GM12878 (cell line): ENCODE data around the gene LIMS2. TPM values are rescaled to one million over a fixed set of nuclear protein-coding genes. Genes with fewer than 3 reads are reported as not detected.

Source experiments
- ATAC-seq: fragments of 200-7000 bp; cut with Tn5 transposase; 3 replicates; pipeline ENCODE4 v1.9.1; 2020; ENCODE audit warnings: mild to moderate bottlenecking, moderate library complexity
- BruUV-seq: library from RNA; stranded (reverse); fragments of 400-500 nt; replicated peaks from 2 replicates; lab custom pipeline; 2021; lab: Mats Ljungman, UMichigan
- CTCF ChIA-PET: fragments of 300-600 bp; sonication (Branson Sonifier 250); formaldehyde crosslinking; extraction: SDS; loops from one replicate; lab custom pipeline; 2021; ENCODE audit warnings: inconsistent platforms; lab: Yijun Ruan, JAX
- POLR2A ChIA-PET: fragments of 350-600 bp; formaldehyde crosslinking; extraction: SDS; loops from one replicate; lab custom pipeline; 2021; ENCODE audit warnings: inconsistent platforms; lab: Charles Lee
- RAD21 ChIA-PET: fragments of 300-600 bp; sonication (Branson Sonifier 250); formaldehyde crosslinking; loops from one replicate; lab custom pipeline; 2023; ENCODE audit warnings: antibody characterized with exemption; ENCODE audit not compliant: unreplicated experiment; lab: Charles Lee
- SMC1A ChIA-PET: fragments of 300-600 bp; sonication (Branson Sonifier 250); formaldehyde crosslinking; loops from one replicate; lab custom pipeline; 2023; ENCODE audit not compliant: unreplicated experiment, uncharacterized antibody; lab: Charles Lee
- DNase-seq: peaks from one replicate; pipeline ENCODE4 v3.0.0-alpha.2; 2011; ENCODE audit warnings: low read depth, low spot score
- FAIRE-seq: peaks from 3 replicates; lab custom pipeline; 2011; peaks lifted over from hg19 to GRCh38; lab: Jason Lieb, UNC
- H2AFZ ChIP-seq: 2 replicates; pipeline ENCODE4 v1.6.0; 2011; ENCODE audit warnings: low read depth, low read length, control low read depth; ENCODE audit not compliant: control insufficient read depth
- H3K27ac ChIP-seq: 2 replicates; pipeline ENCODE4 v1.5.1; 2011; ENCODE audit warnings: control low read depth; ENCODE audit not compliant: control insufficient read depth, insufficient read depth
- H3K27me3 ChIP-seq, 2 experiments: replicated peaks in 1 of 2; 2 replicates each; pipeline versions ENCODE4 v1.6.0 to v1.6.1; 2011; ENCODE audit warnings: low read length in 1 of 2; ENCODE audit not compliant: control insufficient read depth in 2 of 2, insufficient read depth in 2 of 2
- H3K36me3 ChIP-seq, 2 experiments: 2 replicates each; pipeline ENCODE4 v1.5.1; 2011; ENCODE audit warnings: low read length in 1 of 2; ENCODE audit not compliant: control insufficient read depth in 2 of 2, insufficient read depth in 2 of 2
- H3K4me1 ChIP-seq: 2 replicates; pipeline ENCODE4 v1.6.1; 2011; ENCODE audit warnings: mild to moderate bottlenecking, low read length, moderate library complexity, mixed read lengths; ENCODE audit not compliant: control insufficient read depth, insufficient read depth
- H3K4me2 ChIP-seq: 2 replicates; pipeline ENCODE4 v1.6.0; 2011; ENCODE audit warnings: control low read depth; ENCODE audit not compliant: control insufficient read depth, insufficient read depth
- H3K4me3 ChIP-seq: fragments of 200-600 bp; sonication (generic); 2 replicates; pipeline ENCODE4 v1.5.1; 2016
- H3K79me2 ChIP-seq: 2 replicates; pipeline ENCODE4 v1.6.0; 2011; ENCODE audit warnings: low read length; ENCODE audit not compliant: control insufficient read depth, insufficient read depth
- H3K9ac ChIP-seq: 2 replicates; pipeline ENCODE4 v1.8.0; 2011; ENCODE audit warnings: low read length, control low read depth, mixed read lengths; ENCODE audit not compliant: control insufficient read depth, insufficient read depth
- H3K9me3 ChIP-seq: replicated peaks from 3 replicates; pipeline ENCODE4 v1.5.1; 2011; ENCODE audit warnings: mild to moderate bottlenecking, low read length; ENCODE audit not compliant: control insufficient read depth, insufficient read depth
- H4K20me1 ChIP-seq: 2 replicates; pipeline ENCODE4 v1.6.0; 2011; ENCODE audit not compliant: control insufficient read depth, insufficient read depth
- BHLHE40 ChIP-seq, 2 experiments: fragments of 450-650 bp in 1 of 2; IDR thresholded peaks; 2 replicates each; pipeline ENCODE4 v1.6.1; 2011 to 2017; ENCODE audit warnings: low read depth in 2 of 2, borderline replicate concordance in 1 of 2, improper control_type of control experiment in 1 of 2, low read length in 1 of 2, mild to moderate bottlenecking in 1 of 2
- HCFC1 ChIP-seq: fragments of 150-350 bp; IDR thresholded peaks from 2 replicates; pipeline ENCODE4 v1.6.1; 2014; ENCODE audit warnings: low read length
- MXI1 ChIP-seq: fragments of 150-350 bp; IDR thresholded peaks from 2 replicates; pipeline ENCODE4 v1.6.1; 2011; ENCODE audit warnings: low read depth, mild to moderate bottlenecking, inconsistent platforms, low read length, improper control_type of control experiment
- SP1 ChIP-seq: IDR thresholded peaks from one replicate; pipeline ENCODE4 v1.6.1; 2011; ENCODE audit warnings: low read depth, low read length
- STAT1 ChIP-seq: fragments of 450-650 bp; conservative IDR thresholded peaks from 2 replicates; pipeline ENCODE4 v1.6.1; 2014; ENCODE audit warnings: antibody characterized with exemption, mild to moderate bottlenecking
- WGBS: methylation state at CpG from one replicate; pipeline ENCODE4 v1.1.6; 2016; ENCODE audit warnings: low lambda C conversion rate; ENCODE audit not compliant: insufficient replicate concordance, insufficient coverage; ENCODE audit errors: missing lambda C conversion rate; 5-methylcytosine and 5-hydroxymethylcytosine counted together
- in situ Hi-C: fragments of 300-500 bp; cut with MboI; formaldehyde crosslinking; loops from 9 replicates; pipeline ENCODE4 v1.14.3; 2018; ENCODE audit warnings: mixed read lengths
- intact Hi-C: fragments of 100-400 bp; cut with micrococcal nuclease; formaldehyde crosslinking; loops from one replicate; pipeline ENCODE4 v1.14.2; 2022; ENCODE audit not compliant: unreplicated experiment
- polyA plus RNA-seq, 11 experiments: library from polyadenylated mRNA; depleted of rRNA in 4 of 11; unstranded in 6 of 11; stranded (reverse) in 5 of 11; fragments of >200 nt; fragmentation: Nextera tagmentation in 4 of 11; fragmentation: Illumina TruSeq in 1 of 11; extraction: Ambion mirVana in 4 of 11; extraction: Trizol in 1 of 11; gene quantifications; 1 replicate in 1 of 11; 2 replicates in 10 of 11; pipeline versions ENCODE4 v1.2.1 to v1.2.3, GENCODE V29; 2011 to 2016; ENCODE audit warnings: inconsistent platforms in 2 of 11, missing spikeins in 2 of 11, low read depth in 1 of 11
- total RNA-seq, 4 experiments: library from RNA; depleted of rRNA in 3 of 4; stranded (reverse); fragments of >200 nt in 3 of 4; fragmentation: Illumina TruSeq in 1 of 4; extraction: Trizol in 1 of 4; gene quantifications; 2 replicates each; pipeline versions ENCODE4 v1.2.1 to v1.2.3, GENCODE V29; 2013 to 2021
- TF ChIP-seq, protein P1 (sequence below): fragments of 450-650 bp; IDR thresholded peaks from 2 replicates; pipeline ENCODE4 v1.6.1; 2017; ENCODE audit warnings: mild to moderate bottlenecking, low read depth, inconsistent platforms; ENCODE audit not compliant: poor library complexity, severe bottlenecking
- TF ChIP-seq, protein P2 (sequence below): IDR thresholded peaks from 2 replicates; pipeline ENCODE4 v1.6.1; 2012; ENCODE audit warnings: low read depth, low read length, improper control_type of control experiment
- TF ChIP-seq, protein P3 (sequence below): fragments of 450-650 bp; IDR thresholded peaks from 2 replicates; pipeline ENCODE4 v1.6.1; 2014; ENCODE audit warnings: mild to moderate bottlenecking

LIMS2 gene
- total and polyA plus RNA-seq, 10 of the 15 experiments (the other 5 are each of a cell fraction or from before 2014, with no cell fraction given): 0.06 to 0.81 (median 0.16) TPM; not detected in 2

DNA sequence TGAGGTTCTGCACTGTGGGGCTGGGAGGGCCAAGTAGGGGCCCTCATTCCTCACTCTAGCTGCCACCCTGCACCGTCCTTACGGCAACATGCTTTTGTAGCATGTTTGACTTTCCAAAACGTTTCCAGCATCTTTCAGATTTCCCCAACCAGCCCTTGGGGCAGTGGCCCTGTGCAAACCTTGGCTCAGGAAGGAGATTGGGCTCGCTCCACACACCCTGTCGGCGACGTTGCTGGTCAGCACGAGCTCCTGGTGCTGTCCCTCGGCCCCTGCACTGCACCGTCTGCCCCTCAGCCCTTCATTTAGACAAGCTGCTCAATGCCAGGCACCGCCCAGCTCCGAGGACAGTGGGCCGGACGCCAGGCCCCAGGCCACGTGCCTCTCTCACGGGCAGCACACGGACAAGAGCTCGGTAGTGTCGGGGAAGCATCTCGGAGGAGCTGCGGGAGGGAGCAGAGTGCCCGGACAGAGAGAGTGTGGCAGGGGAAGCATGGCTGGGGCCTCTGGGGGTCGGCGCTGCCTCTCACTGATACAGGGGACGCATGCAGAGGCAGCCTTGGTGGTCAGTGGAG is 22.5 kb downstream of the LIMS2 start (continued):
- TF ChIP-seq, protein P1, sequence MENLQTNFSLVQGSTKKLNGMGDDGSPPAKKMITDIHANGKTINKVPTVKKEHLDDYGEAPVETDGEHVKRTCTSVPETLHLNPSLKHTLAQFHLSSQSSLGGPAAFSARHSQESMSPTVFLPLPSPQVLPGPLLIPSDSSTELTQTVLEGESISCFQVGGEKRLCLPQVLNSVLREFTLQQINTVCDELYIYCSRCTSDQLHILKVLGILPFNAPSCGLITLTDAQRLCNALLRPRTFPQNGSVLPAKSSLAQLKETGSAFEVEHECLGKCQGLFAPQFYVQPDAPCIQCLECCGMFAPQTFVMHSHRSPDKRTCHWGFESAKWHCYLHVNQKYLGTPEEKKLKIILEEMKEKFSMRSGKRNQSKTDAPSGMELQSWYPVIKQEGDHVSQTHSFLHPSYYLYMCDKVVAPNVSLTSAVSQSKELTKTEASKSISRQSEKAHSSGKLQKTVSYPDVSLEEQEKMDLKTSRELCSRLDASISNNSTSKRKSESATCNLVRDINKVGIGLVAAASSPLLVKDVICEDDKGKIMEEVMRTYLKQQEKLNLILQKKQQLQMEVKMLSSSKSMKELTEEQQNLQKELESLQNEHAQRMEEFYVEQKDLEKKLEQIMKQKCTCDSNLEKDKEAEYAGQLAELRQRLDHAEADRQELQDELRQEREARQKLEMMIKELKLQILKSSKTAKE: no peak
- no peak for TF ChIP-seq STAT1
- TF ChIP-seq, protein P2, sequence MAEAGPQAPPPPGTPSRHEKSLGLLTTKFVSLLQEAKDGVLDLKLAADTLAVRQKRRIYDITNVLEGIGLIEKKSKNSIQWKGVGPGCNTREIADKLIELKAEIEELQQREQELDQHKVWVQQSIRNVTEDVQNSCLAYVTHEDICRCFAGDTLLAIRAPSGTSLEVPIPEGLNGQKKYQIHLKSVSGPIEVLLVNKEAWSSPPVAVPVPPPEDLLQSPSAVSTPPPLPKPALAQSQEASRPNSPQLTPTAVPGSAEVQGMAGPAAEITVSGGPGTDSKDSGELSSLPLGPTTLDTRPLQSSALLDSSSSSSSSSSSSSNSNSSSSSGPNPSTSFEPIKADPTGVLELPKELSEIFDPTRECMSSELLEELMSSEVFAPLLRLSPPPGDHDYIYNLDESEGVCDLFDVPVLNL: no peak
- TF ChIP-seq, protein P3, sequence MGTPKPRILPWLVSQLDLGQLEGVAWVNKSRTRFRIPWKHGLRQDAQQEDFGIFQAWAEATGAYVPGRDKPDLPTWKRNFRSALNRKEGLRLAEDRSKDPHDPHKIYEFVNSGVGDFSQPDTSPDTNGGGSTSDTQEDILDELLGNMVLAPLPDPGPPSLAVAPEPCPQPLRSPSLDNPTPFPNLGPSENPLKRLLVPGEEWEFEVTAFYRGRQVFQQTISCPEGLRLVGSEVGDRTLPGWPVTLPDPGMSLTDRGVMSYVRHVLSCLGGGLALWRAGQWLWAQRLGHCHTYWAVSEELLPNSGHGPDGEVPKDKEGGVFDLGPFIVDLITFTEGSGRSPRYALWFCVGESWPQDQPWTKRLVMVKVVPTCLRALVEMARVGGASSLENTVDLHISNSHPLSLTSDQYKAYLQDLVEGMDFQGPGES: no peak

DNA sequence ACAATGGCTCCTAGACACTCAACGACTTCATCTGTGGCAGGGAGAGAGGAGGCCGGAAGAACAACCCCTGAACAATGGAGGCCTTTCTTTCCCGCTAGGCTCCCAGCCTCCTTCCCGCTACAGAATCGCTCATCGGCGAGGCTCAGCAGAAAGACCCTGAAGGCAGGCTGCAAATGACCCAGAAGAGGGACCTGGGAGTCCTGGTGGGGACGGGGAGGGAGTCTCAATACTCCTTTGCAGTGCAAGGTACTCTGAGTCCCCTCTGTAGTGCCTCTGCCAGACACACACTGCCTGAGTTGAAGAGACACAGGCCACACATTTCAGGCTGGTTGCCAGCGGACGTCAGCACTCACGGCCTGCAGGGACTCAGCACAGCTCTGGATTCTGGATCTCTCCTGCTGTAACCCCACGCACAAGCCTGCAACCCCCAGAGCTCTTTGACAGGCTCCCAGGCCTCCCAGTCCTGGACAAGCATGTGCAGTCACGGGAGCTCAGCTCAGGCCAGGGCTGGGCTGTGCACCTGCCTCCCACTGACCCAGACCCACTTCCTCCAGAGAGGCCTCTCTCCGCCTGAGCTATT is 23.3 kb downstream of the LIMS2 start:
- Histone ChIP-seq H3K4me3 (no peak overlapping the region), H3K27ac (no peak overlapping the region), H3K79me2 (no peaks in the 10 kb centered on the region), H3K27me3 (no peaks in the 10 kb centered on the region), H3K4me2 (no peak overlapping the region), H3K9ac (no peak overlapping the region), H3K4me1 (no peaks in the 10 kb centered on the region), H4K20me1 (no peaks in the 10 kb centered on the region), H3K36me3 (no peaks in the 10 kb centered on the region), H2AFZ (no peak overlapping the region), H3K9me3 (no peaks in the 10 kb centered on the region)
- TF ChIP-seq SP1 (no peak), MXI1 (no peak), HCFC1 (no peak), BHLHE40 (IDR thresholded peaks at IDR 0.05; ENCODE audit: borderline replicate concordance in 1 of 2, low read depth in 2 of 2, low read length in 1 of 2) (peak in 1 of 2 experiments; percentile 16; a peak in 1 of 4 replicates)
- ChIA-PET RAD21 (interaction anchor here (3.1 kb wide), 1 partner anchor 61 kb away, joined by 12 read pairs; no protein-coding TSS in a partner anchor), POLR2A (interaction anchor here (0.5 kb wide), 2 partner anchors 309 to 576 kb away, joined by 3 to 9 read pairs; no protein-coding TSS in a partner anchor), SMC1A (interaction anchor here (1.0 to 4.6 kb wide), 2 partner anchors 13 to 61 kb away, joined by 3 to 26 read pairs; no protein-coding TSS in a partner anchor), CTCF (interaction anchor here (0.7 to 8.3 kb wide), 5 partner anchors 13 to 77 kb away, joined by 3 to 90 read pairs (median 3); no protein-coding TSS in a partner anchor)
- BruUV-seq: no TSS peak
- in situ Hi-C loops: no loop called here
- intact Hi-C loops: no loop called here
- ATAC-seq (peak; percentile 13; the same call in 1 of the 3 replicates), FAIRE-seq (no peak), DNase-seq (no peak)
- 52% methylated on average over 14 of the region's 14 CpGs for WGBS
